GM10248 (cell line): ENCODE data around the gene DR1.
A peak's percentile ranks its signal among the peaks of the same experiment; 100 is the strongest.

ENCODE experiments used
- CTCF ChIA-PET: fragments of 300-600 bp; sonication (Branson Sonifier 250); formaldehyde crosslinking; extraction: SDS; loops from one replicate; lab custom pipeline; 2021; ENCODE audit warnings: antibody characterized with exemption; lab: Yijun Ruan, JAX
- POLR2A ChIA-PET: fragments of 350-650 bp; sonication (Branson Sonifier 250); formaldehyde crosslinking; extraction: SDS; loops from one replicate; lab custom pipeline; 2020; ENCODE audit warnings: antibody characterized with exemption; lab: Yijun Ruan, JAX
- DNase-seq: peaks from one replicate; pipeline ENCODE4 v3.0.0; 2012; ENCODE audit errors: extremely low spot score
- TF ChIP-seq, protein P1 (sequence below): IDR thresholded peaks from 2 replicates; pipeline ENCODE4 v1.5.1; 2012; ENCODE audit warnings: mild to moderate bottlenecking, low read depth; ENCODE audit errors: extremely low read depth, missing control alignments, control extremely low read depth

The DR1 gene

DNA sequence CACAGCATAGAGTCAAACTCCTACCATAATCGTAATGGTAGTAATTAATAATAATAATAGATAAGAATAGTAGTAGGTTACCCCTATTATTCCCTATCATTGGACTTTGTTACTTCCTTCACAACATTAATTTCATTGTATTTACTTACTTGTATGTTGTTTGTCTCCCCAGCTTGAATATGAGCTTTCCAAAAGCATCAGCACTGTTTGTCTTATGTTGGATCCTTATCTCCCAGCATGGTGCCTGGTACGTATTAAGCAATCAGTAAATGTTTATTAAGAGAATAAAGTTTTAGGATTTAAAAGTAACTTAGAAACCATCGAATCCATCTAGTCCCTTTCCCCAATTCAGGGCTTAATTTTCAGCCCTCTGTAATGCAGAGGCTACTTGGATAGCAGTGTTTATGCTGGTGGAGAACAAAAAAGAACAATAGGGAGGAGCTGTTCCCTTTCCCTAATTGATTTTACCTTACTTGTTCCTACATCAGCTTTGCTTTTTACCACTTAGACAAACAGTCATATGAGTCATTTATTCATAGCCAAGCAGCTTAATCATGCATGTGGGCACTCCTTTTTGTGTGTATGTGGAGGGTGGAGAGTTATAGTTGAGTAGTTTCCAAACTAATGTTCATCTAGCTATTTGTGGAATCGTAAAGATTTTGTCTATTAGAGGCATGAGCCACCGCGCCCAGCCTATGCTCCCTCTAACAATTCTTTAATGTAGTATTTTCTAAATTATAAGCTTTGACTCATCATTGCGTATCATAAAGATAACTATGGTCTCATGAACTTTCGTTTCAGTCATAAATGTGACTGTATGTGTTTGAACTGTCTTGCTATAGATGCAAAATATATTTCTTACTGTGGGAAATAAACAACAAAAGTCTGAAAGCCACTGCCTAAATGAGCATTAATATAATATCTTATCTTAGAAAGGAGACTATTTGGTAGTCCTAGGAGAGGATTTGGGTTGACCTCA is 20.9 kb upstream of the DR1 start:
- CTCF ChIA-PET, result interaction anchor here (1.2 to 3.8 kb wide), 4 partner anchors 8 to 21 kb away, joined by 4 to 25 read pairs (median 6); no protein-coding TSS in a partner anchor
- POLR2A ChIA-PET, result no interaction called here
- TF ChIP-seq, protein P1, sequence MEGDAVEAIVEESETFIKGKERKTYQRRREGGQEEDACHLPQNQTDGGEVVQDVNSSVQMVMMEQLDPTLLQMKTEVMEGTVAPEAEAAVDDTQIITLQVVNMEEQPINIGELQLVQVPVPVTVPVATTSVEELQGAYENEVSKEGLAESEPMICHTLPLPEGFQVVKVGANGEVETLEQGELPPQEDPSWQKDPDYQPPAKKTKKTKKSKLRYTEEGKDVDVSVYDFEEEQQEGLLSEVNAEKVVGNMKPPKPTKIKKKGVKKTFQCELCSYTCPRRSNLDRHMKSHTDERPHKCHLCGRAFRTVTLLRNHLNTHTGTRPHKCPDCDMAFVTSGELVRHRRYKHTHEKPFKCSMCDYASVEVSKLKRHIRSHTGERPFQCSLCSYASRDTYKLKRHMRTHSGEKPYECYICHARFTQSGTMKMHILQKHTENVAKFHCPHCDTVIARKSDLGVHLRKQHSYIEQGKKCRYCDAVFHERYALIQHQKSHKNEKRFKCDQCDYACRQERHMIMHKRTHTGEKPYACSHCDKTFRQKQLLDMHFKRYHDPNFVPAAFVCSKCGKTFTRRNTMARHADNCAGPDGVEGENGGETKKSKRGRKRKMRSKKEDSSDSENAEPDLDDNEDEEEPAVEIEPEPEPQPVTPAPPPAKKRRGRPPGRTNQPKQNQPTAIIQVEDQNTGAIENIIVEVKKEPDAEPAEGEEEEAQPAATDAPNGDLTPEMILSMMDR, result no peak
- DNase-seq, result no peak

DNA sequence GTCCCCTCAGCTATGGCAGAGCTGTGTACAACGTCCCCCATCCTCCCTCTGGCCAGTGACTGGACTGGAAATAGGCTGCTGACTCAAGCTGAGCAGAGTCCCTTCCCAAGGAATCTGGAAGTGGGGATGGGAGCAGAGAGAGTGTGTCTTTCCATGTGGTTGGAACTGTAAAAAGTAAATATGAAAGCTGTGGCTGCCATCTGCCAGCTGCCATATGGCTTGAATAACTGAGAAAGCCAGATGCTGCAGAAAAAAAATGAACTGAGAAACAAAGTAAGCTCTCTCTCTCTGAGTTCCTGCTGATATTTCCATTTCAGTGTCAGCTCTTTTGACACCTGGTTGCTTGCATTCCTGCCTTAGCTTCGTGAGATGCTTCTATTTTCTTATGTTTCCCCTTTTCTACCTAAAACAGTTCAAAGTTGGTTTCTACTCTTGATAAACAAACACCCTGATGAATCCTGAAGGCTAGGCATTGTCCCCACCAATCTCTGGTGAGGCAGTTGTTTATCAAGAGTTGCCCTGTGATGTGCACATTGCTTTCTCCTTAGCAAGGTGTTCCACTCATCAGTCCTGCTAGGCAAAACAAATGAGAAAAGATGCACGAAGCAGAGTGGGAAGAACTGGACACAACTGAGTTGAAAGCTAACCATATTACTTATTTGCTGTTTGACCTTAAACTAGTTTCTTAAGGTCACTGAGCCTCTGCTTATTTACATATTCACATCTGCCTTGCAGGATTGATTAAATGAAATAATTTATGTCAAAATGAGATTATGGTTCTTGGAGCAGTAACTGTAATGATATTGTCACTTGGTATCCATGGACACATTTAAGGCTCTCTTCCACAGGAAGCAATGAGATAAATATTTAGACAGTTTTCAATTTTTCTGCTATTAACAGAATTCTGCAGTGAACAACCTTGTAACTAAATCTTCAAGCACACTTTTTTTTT is 16.6 kb upstream of the DR1 start:
- ChIA-PET POLR2A (no interaction called here), CTCF (interaction anchor here (2.4 kb wide), 1 partner anchor 25 kb away, joined by 15 read pairs; no protein-coding TSS in a partner anchor)
- TF ChIP-seq, protein P1, result no peak
- peak; percentile 18 for DNase-seq

DNA sequence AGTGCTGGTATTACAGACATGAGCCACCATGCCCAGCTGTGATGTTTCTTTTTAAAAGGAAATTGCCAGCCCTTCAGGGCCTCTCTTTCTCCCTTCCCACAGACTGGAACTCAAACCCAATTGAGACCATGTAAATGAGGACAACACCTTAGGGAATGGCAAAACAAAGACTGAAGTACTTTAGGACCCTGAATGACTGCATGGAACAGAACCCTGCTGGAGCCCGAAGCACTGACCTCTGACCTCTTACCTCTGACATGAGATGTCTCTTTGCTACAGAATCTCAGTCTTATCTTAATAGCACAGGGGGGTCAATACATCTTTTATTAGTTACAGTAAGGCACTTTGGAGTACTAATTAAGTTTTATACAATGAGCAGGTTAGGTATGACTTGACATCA is 15.5 kb upstream of the DR1 start:
- DNase-seq, result no peak
- CTCF ChIA-PET, result interaction anchor here (1.6 kb wide), 2 partner anchors 11 to 26 kb away, joined by 6 to 9 read pairs; no protein-coding TSS in a partner anchor
- TF ChIP-seq, protein P1, result no peak
- POLR2A ChIA-PET, result no interaction called here

DNA sequence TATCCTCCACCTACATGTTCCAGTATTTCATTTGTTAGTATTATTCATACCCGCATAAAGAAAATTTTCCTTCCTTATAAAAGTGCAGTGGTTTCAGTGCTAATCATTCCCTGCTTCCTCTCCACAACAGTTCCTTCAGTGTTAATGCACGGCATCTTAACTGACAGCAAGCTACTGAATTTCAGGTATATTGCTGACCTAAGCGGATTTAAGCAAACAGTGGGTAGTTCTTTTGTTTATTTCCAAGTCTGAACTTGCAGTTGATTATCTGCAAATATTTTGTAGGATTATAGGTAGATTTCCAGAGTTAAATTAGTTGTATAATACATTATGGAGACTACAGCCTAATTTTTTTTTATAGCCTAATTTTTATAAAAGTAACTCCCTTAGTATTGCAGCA is 15.1 kb upstream of the DR1 start:
- ChIA-PET POLR2A (no interaction called here), CTCF (interaction anchor here (1.6 kb wide), 2 partner anchors 10 to 26 kb away, joined by 6 to 9 read pairs; no protein-coding TSS in a partner anchor)
- no peak for DNase-seq
- TF ChIP-seq, protein P1, result no peak

DNA sequence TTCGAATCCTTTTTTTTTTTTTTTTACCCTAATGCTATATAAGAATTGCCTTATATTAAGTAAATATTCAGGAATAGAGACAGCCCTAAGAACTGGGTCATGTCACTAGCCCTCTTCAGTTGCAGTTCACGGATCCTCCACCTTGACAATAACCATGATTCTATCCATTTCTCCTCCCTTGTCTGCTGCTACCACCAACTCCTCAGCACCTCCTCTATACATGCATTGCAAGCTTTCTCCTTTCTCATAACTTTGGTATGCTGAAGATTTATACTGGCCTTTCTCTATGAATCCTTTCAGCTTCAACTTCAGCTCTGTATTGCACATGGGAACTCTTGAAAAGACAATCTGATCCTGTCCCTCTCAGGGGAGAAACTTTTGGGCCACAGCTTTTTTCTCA is 14.3 kb upstream of the DR1 start:
- no peak for DNase-seq
- CTCF ChIA-PET, result interaction anchor here (1.6 kb wide), 2 partner anchors 10 to 27 kb away, joined by 6 to 9 read pairs; no protein-coding TSS in a partner anchor
- TF ChIP-seq, protein P1, result no peak
- POLR2A ChIA-PET, result no interaction called here

DNA sequence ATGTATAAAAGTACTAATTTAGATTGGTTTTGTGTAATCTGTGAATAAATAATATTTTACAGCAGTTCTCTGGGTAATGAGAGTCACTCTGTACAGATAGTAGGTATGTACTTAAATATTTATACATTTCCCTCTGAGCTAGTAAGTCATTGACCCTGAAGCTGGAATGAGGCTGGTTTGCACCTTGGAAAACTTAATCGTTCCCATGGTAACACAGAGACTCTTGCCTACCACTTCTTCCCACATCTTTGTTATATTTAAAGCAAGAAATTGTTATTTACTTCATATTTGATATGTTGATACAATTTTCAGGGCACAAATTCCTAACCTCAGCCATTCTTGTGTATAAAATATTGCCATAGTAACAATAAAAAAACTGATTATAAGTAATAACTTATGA is 13.3 kb upstream of the DR1 start:
- POLR2A ChIA-PET, result no interaction called here
- CTCF ChIA-PET, result no interaction called here

More for the DNA sequence above, 13.3 kb upstream of the DR1 start:
- no peak for DNase-seq
- TF ChIP-seq, protein P1, result no peak
